Astrocyte (in vitro differentiated cells and primary cell): ENCODE results near the gene CCDC85B.

Experiments
- CTCF ChIP-seq: IDR thresholded peaks from 2 replicates; pipeline ENCODE4 v1.5.1; 2011; ENCODE audit warnings: low read depth, mild to moderate bottlenecking, inconsistent platforms, low read length, moderate library complexity; ENCODE audit not compliant: insufficient read depth
- EZH2 ChIP-seq: IDR thresholded peaks from 2 replicates; pipeline ENCODE4 v1.6.1; 2012; ENCODE audit warnings: mild to moderate bottlenecking, low read length, inconsistent platforms; ENCODE audit not compliant: insufficient read depth

- TF ChIP-seq CTCF: peak; percentile 52
- no peak for TF ChIP-seq EZH2
Measured at GRCh38 chr11:65851083-65851579, 39.3 kb upstream of the CCDC85B start.
